K562 (cell line): ENCODE measurements around the gene COL23A1. TPM values are rescaled to one million over a fixed set of nuclear protein-coding genes. Genes with fewer than 3 reads are reported as not detected.

Experiments used
- ATAC-seq: fragments of 200-7000 bp; cut with Tn5 transposase; 3 replicates; pipeline ENCODE4 v1.9.1; 2020; ENCODE audit warnings: moderate library complexity
- BruUV-seq: library from RNA; stranded (reverse); fragments of 400-500 nt; replicated peaks from 2 replicates; lab custom pipeline; 2021; lab: Mats Ljungman, UMichigan
- CTCF ChIA-PET: fragments of 300-600 bp; formaldehyde crosslinking; extraction: SDS; loops from one replicate; lab custom pipeline; 2021; ENCODE audit warnings: low intra/inter-chr PET ratio; lab: Yijun Ruan, JAX
- POLR2A ChIA-PET: fragments of 300-600, 350-650 bp; sonication (Branson Sonifier 250); formaldehyde crosslinking; extraction: SDS; loops from one replicate; lab custom pipeline; 2021; ENCODE audit warnings: antibody characterized with exemption, inconsistent platforms; lab: Yijun Ruan, JAX
- DNase-seq, 4 experiments: peaks; one replicate each; pipeline versions ENCODE4 v3.0.0 to v3.0.0-alpha.2; 2011 to 2018; ENCODE audit warnings: low spot score in 3 of 4, mixed read lengths in 3 of 4; ENCODE audit errors: extremely low read depth in 1 of 4
- FAIRE-seq: peaks from 2 replicates; lab custom pipeline; 2011; peaks lifted over from hg19 to GRCh38; lab: Jason Lieb, UNC
- H2AFZ ChIP-seq: 2 replicates; pipeline ENCODE4 v1.6.0; 2011; ENCODE audit warnings: low read depth, low read length, control low read depth, inconsistent platforms
- H3K27ac ChIP-seq: fragments of 200-600 bp; 3 replicates; pipeline ENCODE4 v1.8.0; 2011; ENCODE audit warnings: low read depth, mild to moderate bottlenecking, control low read depth, inconsistent platforms, low read length, moderate library complexity, mixed read lengths; ENCODE audit errors: extremely low read depth
- H3K27me3 ChIP-seq, 2 experiments: fragments of 300-600 bp in 1 of 2; 2 replicates in 1 of 2; 3 replicates in 1 of 2; pipeline versions ENCODE4 v1.6.0 to v1.8.0; 2011; ENCODE audit warnings: inconsistent platforms in 2 of 2, low read length in 2 of 2, mild to moderate bottlenecking in 1 of 2, mixed read lengths in 1 of 2, moderate library complexity in 1 of 2; ENCODE audit not compliant: control insufficient read depth in 2 of 2, insufficient read depth in 2 of 2
- H3K36me3 ChIP-seq: fragments of 300-600 bp; 3 replicates; pipeline ENCODE4 v1.8.0; 2011; ENCODE audit warnings: mild to moderate bottlenecking, low read length, inconsistent platforms; ENCODE audit not compliant: control insufficient read depth, insufficient read depth
- H3K4me1 ChIP-seq, 2 experiments: fragments of 200-600 bp in 1 of 2; replicated peaks in 1 of 2; 2 replicates in 1 of 2; 3 replicates in 1 of 2; pipeline versions ENCODE4 v1.5.1 to v1.8.0; 2011; ENCODE audit warnings: inconsistent platforms in 2 of 2, low read length in 2 of 2, mild to moderate bottlenecking in 1 of 2, mixed read lengths in 1 of 2, moderate library complexity in 1 of 2; ENCODE audit not compliant: control insufficient read depth in 2 of 2, insufficient read depth in 2 of 2
- H3K4me2 ChIP-seq: 2 replicates; pipeline ENCODE4 v1.6.1; 2011; ENCODE audit warnings: low read length, control low read depth, inconsistent platforms, mixed read lengths; ENCODE audit not compliant: insufficient read depth
- H3K4me3 ChIP-seq: fragments of 200-600 bp; sonication (generic), shearing (Covaris generic); 2 replicates; pipeline ENCODE4 v1.5.1; 2016; ENCODE audit warnings: control low read depth, inconsistent platforms
- H3K79me2 ChIP-seq: fragments of 200-600 bp; 3 replicates; pipeline ENCODE4 v1.8.0; 2011; ENCODE audit warnings: low read length, inconsistent platforms; ENCODE audit not compliant: control insufficient read depth, insufficient read depth
- H3K9ac ChIP-seq, 2 experiments: 2 replicates each; pipeline versions ENCODE4 v1.6.0 to v1.6.1; 2011; ENCODE audit warnings: low read depth in 2 of 2, low read length in 2 of 2, control low read depth in 1 of 2, inconsistent platforms in 1 of 2, mild to moderate bottlenecking in 1 of 2, mixed read lengths in 1 of 2; ENCODE audit not compliant: insufficient read depth in 1 of 2
- H3K9me1 ChIP-seq: one replicate; pipeline ENCODE4 v1.6.0; 2011; ENCODE audit warnings: inconsistent platforms, mild to moderate bottlenecking, low read length, moderate library complexity; ENCODE audit not compliant: control insufficient read depth, insufficient read depth
- H3K9me3 ChIP-seq: replicated peaks from 2 replicates; pipeline ENCODE4 v1.5.1; 2011; ENCODE audit warnings: low read depth, low read length, inconsistent platforms; ENCODE audit not compliant: control insufficient read depth, insufficient read depth
- H4K20me1 ChIP-seq: replicated peaks from 2 replicates; pipeline ENCODE4 v1.6.1; 2011; ENCODE audit warnings: low read length, inconsistent platforms, mixed read lengths; ENCODE audit not compliant: control insufficient read depth, insufficient read depth
- CGGBP1 ChIP-seq: fragments of 250-450 bp; sonication (Bioruptor Pico); IDR thresholded peaks from 2 replicates; pipeline ENCODE4 v1.9.0; 2021; ENCODE audit warnings: mild to moderate bottlenecking
- DLX4 ChIP-seq: fragments of 250-450 bp; sonication (Bioruptor Pico); IDR thresholded peaks from 2 replicates; pipeline ENCODE4 v1.6.1; 2021; ENCODE audit warnings: mild to moderate bottlenecking
- HDAC8 ChIP-seq: fragments of 450-650 bp; IDR thresholded peaks from 2 replicates; pipeline ENCODE4 v1.6.1; 2016; ENCODE audit warnings: mild to moderate bottlenecking, missing genetic modification characterization, moderate library complexity, missing compliant biosample characterization
- HEY1 ChIP-seq: fragments of 250-450 bp; sonication (Bioruptor Pico); IDR thresholded peaks from 2 replicates; pipeline ENCODE4 v1.5.0; 2020; ENCODE audit warnings: mild to moderate bottlenecking, moderate library complexity, borderline replicate concordance
- KLF13 ChIP-seq: fragments of 450-650 bp; IDR thresholded peaks from 2 replicates; pipeline ENCODE4 v1.6.1; 2016; ENCODE audit warnings: missing genetic modification characterization, low read depth, mild to moderate bottlenecking, missing compliant biosample characterization, moderate library complexity, borderline replicate concordance
- KLF6 ChIP-seq: fragments of 250-450 bp; sonication (Bioruptor Pico); IDR thresholded peaks from 2 replicates; pipeline ENCODE4 v1.4.0; 2020; ENCODE audit warnings: mild to moderate bottlenecking, moderate library complexity, borderline replicate concordance
- NBN ChIP-seq: fragments of 450-650 bp; IDR thresholded peaks from 2 replicates; pipeline ENCODE4 v1.6.1; 2016; ENCODE audit warnings: low read depth, mild to moderate bottlenecking
- NR2C2 ChIP-seq, 2 experiments: fragments of 200-800 bp in 1 of 2; sonication (Bioruptor generic) in 1 of 2; sonication (generic) in 1 of 2; formaldehyde crosslinking in 1 of 2; IDR thresholded peaks; 2 replicates each; pipeline versions ENCODE4 v1.6.1 to v1.8.0; 2016 to 2022; ENCODE audit warnings: mild to moderate bottlenecking in 1 of 2, missing compliant biosample characterization in 1 of 2, missing genetic modification characterization in 1 of 2, missing genetic modification reagents in 1 of 2
- PHB2 ChIP-seq: fragments of 450-650 bp; IDR thresholded peaks from 2 replicates; pipeline ENCODE4 v1.6.1; 2017; ENCODE audit warnings: low read depth
- PHF20 ChIP-seq: fragments of 450-650 bp; IDR thresholded peaks from 2 replicates; pipeline ENCODE4 v1.6.1; 2018; ENCODE audit not compliant: partially characterized antibody
- RBM17 ChIP-seq: fragments of 200-400 bp; formaldehyde crosslinking; IDR thresholded peaks from 2 replicates; pipeline ENCODE4 v1.6.1; 2017; ENCODE audit warnings: low read depth, mild to moderate bottlenecking, low read length, borderline replicate concordance
- RBM34 ChIP-seq: fragments of 200-400 bp; formaldehyde crosslinking; IDR thresholded peaks from 2 replicates; pipeline ENCODE4 v1.6.1; 2018; ENCODE audit warnings: low read length, borderline replicate concordance; ENCODE audit not compliant: insufficient read depth
- SIX5 ChIP-seq, 2 experiments: IDR thresholded peaks; 2 replicates each; pipeline ENCODE4 v1.6.1; 2011; ENCODE audit warnings: low read length in 2 of 2, borderline replicate concordance in 1 of 2, low read depth in 1 of 2, mild to moderate bottlenecking in 1 of 2, moderate library complexity in 1 of 2; ENCODE audit not compliant: insufficient read depth in 1 of 2
- STAT5B ChIP-seq: fragments of 250-450 bp; sonication (Bioruptor Pico); IDR thresholded peaks from 2 replicates; pipeline ENCODE4 v1.8.0; 2021; ENCODE audit warnings: mild to moderate bottlenecking, inconsistent platforms
- TRIM24 ChIP-seq, 2 experiments: fragments of 450-650 bp; IDR thresholded peaks; 2 replicates each; pipeline ENCODE4 v1.6.1; 2016
- U2AF1 ChIP-seq: fragments of 200-400 bp; formaldehyde crosslinking; optimal IDR thresholded peaks from 2 replicates; pipeline ENCODE3; 2017; ENCODE audit warnings: mild to moderate bottlenecking, low read depth, low read length, moderate library complexity
- ZBTB12 ChIP-seq: fragments of 250-450 bp; sonication (Bioruptor Pico); IDR thresholded peaks from 2 replicates; pipeline ENCODE4 v1.4.0; 2020
- ZNF512 ChIP-seq: IDR thresholded peaks from 2 replicates; pipeline ENCODE4 v1.6.1; 2016; ENCODE audit warnings: missing genetic modification characterization, missing compliant biosample characterization
- WGBS: fragments of 100-300 bp; shearing (Covaris generic); methylation state at CpG from one replicate; pipeline ENCODE4 v1.1.6; 2016; ENCODE audit warnings: low coverage, mixed read lengths; ENCODE audit not compliant: insufficient coverage; ENCODE audit errors: missing lambda C conversion rate; 5-methylcytosine and 5-hydroxymethylcytosine counted together
- in situ Hi-C: fragments of 300-500 bp; cut with MboI; formaldehyde crosslinking; loops from 4 replicates; pipeline ENCODE4 v1.15.0; 2018; ENCODE audit warnings: inconsistent platforms, mixed read lengths
- intact Hi-C: fragments of 100-400 bp; cut with micrococcal nuclease; formaldehyde crosslinking; loops from 2 replicates; pipeline ENCODE4 v1.14.2; 2022
- polyA plus RNA-seq, 8 experiments: library from polyadenylated mRNA; depleted of rRNA in 4 of 8; stranded (reverse) in 5 of 8; unstranded in 3 of 8; fragments of >200 nt; fragmentation: Nextera tagmentation in 2 of 8; fragmentation: Illumina TruSeq in 1 of 8; extraction: Ambion mirVana in 2 of 8; extraction: Trizol in 1 of 8; gene quantifications; 2 replicates each; pipeline versions ENCODE4 v1.2.1 to v1.2.3, GENCODE V29; 2011 to 2014; ENCODE audit warnings: inconsistent platforms in 1 of 8, missing spikeins in 1 of 8
- total RNA-seq, 7 experiments: library from RNA; depleted of rRNA in 6 of 7; stranded (reverse); fragments of >200 nt in 6 of 7; fragmentation: Illumina TruSeq in 2 of 7; extraction: Trizol in 2 of 7; gene quantifications; 2 replicates each; pipeline versions ENCODE4 v1.2.1 to v1.2.3, GENCODE V29; 2011 to 2021; ENCODE audit warnings: low replicate concordance in 1 of 7

COL23A1 gene
- total and polyA plus RNA-seq, 9 of the 15 experiments (the other 6 are each of a cell fraction or from before 2014, with no cell fraction given): 0.09 TPM; not detected in 8

GRCh38 chr5:178290376-178290775, 299.8 kb downstream of the COL23A1 start:
- POLR2A ChIA-PET: interaction anchor here (0.6 kb wide), 1 partner anchor 30 kb away, joined by 3 read pairs; no protein-coding TSS in a partner anchor
- ATAC-seq: peak; percentile 64; the same call in 2 of the 3 replicates
- in situ Hi-C loops: loop anchor here (10.0 to 25.0 kb wide), 2 partner anchors 547 to 1204 kb away; no protein-coding TSS in a partner anchor

More at GRCh38 chr5:178290376-178290775, 299.8 kb downstream of the COL23A1 start:
- no peak overlapping the region for H3K9ac ChIP-seq
- no peaks in the 10 kb centered on the region for H3K9me1 ChIP-seq
- H3K79me2 ChIP-seq: no peaks in the 10 kb centered on the region
- H2AFZ ChIP-seq: no peak overlapping the region
- intact Hi-C loops: no loop called here
- 1% methylated on average over 7 of the region's 7 CpGs for WGBS
- no peak overlapping the region for H3K4me3 ChIP-seq
- H3K4me2 ChIP-seq: no peak overlapping the region
- no peaks in the 10 kb centered on the region for H3K9me3 ChIP-seq
- no TSS peak for BruUV-seq
- no peaks in the 10 kb centered on the region for H3K36me3 ChIP-seq
- H3K27ac ChIP-seq: no peak overlapping the region
- no peak for TF ChIP-seq CGGBP1 (CRISPR knock-in tag)
- no peak for TF ChIP-seq TRIM24 (IDR thresholded peaks at IDR 0.05)
- TF ChIP-seq SIX5 (IDR thresholded peaks at IDR 0.05; ENCODE audit: borderline replicate concordance in 1 of 2, insufficient read depth in 1 of 2, low read depth in 1 of 2, low read length in 2 of 2): no peak
- TF ChIP-seq HDAC8 (tag): no peak
- no peak for TF ChIP-seq HEY1
- no peak for TF ChIP-seq RBM17
- no peak for TF ChIP-seq ZBTB12
- no peak for TF ChIP-seq KLF6 (CRISPR knock-in tag)
- TF ChIP-seq KLF13 (tag): no peak
- no peak for TF ChIP-seq PHF20
- TF ChIP-seq NR2C2 (CRISPR knock-in tag; IDR thresholded peaks at IDR 0.05): no peak
- no peak for TF ChIP-seq NR2C2 (tag; IDR thresholded peaks at IDR 0.05)
- TF ChIP-seq NBN: no peak
- no peak for TF ChIP-seq ZNF512 (tag)
- no peak for TF ChIP-seq U2AF1
- TF ChIP-seq PHB2: no peak
- TF ChIP-seq DLX4 (CRISPR knock-in tag): no peak
- no peak for TF ChIP-seq STAT5B (CRISPR knock-in tag)
- no peak for TF ChIP-seq RBM34
- H4K20me1 ChIP-seq: no peaks in the 10 kb centered on the region
- FAIRE-seq (no peak), DNase-seq (no peak)
- H3K27me3 ChIP-seq: peaks cover 26 to 79% of the 10 kb centered on the region in 2 experiments; a peak in 3 of 5 replicates
- CTCF ChIA-PET: no interaction called here
- H3K4me1 ChIP-seq: peaks cover 0 to 3% of the 10 kb centered on the region in 2 experiments; a peak in 2 of 5 replicates
